ENCODE measurements around the gene SAP30L.

Gene SAP30L

DNA sequence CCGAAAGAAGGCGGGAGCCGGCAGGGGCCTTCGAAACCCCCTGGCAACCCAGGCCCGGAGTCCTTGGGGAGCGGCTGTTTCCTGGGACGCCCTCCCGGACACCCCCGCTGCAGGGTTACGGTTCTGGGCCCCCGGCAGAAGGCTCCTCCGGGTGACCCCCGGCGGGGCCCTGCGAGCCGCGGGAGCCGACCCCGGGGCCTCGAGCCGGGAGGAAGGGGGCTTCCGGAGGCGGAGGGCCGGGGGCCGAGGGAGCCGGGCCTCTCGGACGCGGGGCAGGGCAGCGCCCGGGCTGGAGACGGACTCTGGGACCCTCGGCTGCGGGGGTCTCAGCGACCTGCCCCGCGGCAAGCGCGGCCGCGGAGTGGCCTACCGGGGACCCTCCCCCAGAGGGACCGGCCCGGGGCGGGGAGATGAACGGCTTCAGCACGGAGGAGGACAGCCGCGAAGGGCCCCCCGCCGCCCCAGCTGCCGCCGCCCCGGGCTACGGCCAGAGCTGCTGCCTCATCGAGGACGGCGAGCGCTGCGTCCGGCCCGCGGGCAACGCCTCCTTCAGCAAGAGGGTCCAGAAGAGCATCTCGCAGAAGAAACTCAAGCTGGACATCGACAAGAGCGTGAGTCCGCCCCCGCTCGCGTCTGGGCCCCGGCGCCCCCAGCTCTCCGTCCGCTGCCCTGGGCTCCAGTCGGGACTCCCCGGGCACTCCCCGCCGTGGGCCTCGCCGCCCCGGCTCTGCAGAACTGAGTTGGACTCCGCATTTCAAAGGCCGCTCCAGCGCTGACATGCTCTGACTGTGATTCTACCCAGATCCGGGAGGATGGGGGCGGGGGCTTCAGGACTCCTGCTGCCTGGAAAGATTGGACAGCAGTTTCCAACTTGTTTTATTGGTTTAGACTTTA lies 645 bp downstream of the SAP30L start:
- peak overlapping the region; percentile 95 for H3K4me3 ChIP-seq (replicated peaks; ENCODE audit: low read depth, low read length)
- DNase-seq (ENCODE audit: extremely low read depth, insufficient read length) = peak; percentile 61
- H3K27me3 ChIP-seq (replicated peaks; ENCODE audit: control insufficient read depth, insufficient read depth, low read length) = no peaks in the 10 kb centered on the region
- H3K36me3 ChIP-seq (ENCODE audit: control insufficient read depth, insufficient read depth, low read length) = peaks cover 2% of the 10 kb centered on the region; the same call in 1 of the 2 replicates
- TF ChIP-seq, protein P1, sequence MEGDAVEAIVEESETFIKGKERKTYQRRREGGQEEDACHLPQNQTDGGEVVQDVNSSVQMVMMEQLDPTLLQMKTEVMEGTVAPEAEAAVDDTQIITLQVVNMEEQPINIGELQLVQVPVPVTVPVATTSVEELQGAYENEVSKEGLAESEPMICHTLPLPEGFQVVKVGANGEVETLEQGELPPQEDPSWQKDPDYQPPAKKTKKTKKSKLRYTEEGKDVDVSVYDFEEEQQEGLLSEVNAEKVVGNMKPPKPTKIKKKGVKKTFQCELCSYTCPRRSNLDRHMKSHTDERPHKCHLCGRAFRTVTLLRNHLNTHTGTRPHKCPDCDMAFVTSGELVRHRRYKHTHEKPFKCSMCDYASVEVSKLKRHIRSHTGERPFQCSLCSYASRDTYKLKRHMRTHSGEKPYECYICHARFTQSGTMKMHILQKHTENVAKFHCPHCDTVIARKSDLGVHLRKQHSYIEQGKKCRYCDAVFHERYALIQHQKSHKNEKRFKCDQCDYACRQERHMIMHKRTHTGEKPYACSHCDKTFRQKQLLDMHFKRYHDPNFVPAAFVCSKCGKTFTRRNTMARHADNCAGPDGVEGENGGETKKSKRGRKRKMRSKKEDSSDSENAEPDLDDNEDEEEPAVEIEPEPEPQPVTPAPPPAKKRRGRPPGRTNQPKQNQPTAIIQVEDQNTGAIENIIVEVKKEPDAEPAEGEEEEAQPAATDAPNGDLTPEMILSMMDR (IDR thresholded peaks at IDR 0.05; ENCODE audit: insufficient read depth, low read length, poor library complexity, severe bottlenecking) = no peak

DNA sequence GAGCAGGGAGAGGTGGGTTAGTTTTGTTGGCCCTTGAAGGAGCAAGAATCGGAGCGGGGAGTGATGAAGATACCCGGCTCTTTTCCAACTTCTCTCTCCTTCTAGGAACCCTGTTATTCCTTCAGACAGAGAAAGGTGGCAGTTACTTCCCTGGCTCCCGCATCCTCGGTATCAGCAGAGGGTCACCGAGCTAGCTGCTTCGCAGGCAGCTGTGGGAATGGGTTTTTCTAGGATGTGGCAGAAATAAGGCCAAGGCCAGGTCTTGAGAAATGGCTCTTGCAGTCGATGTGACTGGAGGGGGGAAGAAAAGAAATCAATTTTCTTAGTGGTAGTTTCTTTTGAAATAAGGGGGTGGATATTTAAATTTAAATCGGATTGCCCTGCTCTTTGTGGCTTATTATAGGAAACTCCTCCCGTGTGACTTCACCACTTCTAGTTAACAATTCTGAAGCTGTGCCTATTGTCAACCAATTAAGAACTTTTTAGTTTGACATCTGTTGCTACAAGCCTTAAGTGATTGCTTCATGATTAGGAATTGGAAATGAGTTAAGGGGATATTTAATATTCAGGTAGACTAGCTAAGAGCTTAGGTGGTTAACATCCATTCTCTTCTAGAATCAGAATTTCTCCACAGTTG lies 1.4 kb downstream of the SAP30L start:
- TF ChIP-seq, protein P1 (IDR thresholded peaks at IDR 0.05; ENCODE audit: insufficient read depth, low read length, poor library complexity, severe bottlenecking) = no peak
- DNase-seq (ENCODE audit: extremely low read depth, insufficient read length) = no peak

DNA sequence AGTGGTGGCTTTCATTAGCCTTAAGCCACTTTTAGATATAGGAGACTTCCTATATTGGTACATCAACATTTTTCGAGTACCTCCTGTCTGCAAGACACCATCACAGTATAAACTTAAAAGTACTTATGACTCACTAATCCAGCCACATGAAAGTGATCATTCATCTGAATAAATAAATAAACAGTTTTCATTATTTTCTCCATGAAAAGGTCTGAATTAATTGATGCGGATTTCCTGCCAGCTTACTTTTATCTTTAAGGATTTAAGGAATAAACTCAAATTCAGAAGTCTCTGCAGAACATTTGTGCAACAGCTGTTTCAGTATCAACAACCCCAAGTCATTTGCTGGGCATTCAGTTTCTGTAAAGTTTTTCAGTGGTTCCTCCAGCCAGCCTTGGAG lies 4.0 kb downstream of the SAP30L start:
- Histone ChIP-seq H3K36me3 (ENCODE audit: control insufficient read depth, insufficient read depth, low read length) (peaks cover 12% of the 10 kb centered on the region), H3K4me3 (replicated peaks; ENCODE audit: low read depth, low read length) (no peak overlapping the region), H3K27me3 (replicated peaks; ENCODE audit: control insufficient read depth, insufficient read depth, low read length) (no peaks in the 10 kb centered on the region)
- DNase-seq (ENCODE audit: extremely low read depth, insufficient read length) = no peak
- TF ChIP-seq, protein P1 (IDR thresholded peaks at IDR 0.05; ENCODE audit: insufficient read depth, low read length, poor library complexity, severe bottlenecking) = no peak

More for the DNA sequence above, 1.4 kb downstream of the SAP30L start:
- Histone ChIP-seq H3K27me3 (replicated peaks; ENCODE audit: control insufficient read depth, insufficient read depth, low read length) (no peaks in the 10 kb centered on the region), H3K36me3 (ENCODE audit: control insufficient read depth, insufficient read depth, low read length) (peaks cover 2% of the 10 kb centered on the region; the same call in 1 of the 2 replicates), H3K4me3 (replicated peaks; ENCODE audit: low read depth, low read length) (peak overlapping the region; percentile 95)

DNA sequence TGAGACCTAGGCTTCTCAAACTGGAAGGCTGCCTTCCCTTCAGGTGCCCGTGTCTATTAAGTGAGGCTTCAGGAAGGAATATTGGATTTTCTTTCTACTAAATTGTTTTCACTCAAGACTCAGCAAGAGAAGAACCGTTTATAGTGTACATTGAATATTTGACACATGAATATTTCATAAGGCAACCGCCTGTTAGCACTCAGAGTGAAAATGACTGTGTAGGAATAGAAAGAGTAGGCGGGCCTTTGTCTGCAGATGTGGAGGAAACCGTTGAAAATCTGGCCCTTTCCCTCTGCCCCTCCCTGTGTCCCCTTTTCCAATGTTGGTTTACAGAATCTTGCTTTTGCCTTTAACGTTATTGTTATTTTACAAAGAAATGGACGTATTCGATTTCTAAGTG lies 6.2 kb downstream of the SAP30L start:
- TF ChIP-seq, protein P1 (IDR thresholded peaks at IDR 0.05; ENCODE audit: insufficient read depth, low read length, poor library complexity, severe bottlenecking) = no peak
- H3K27me3 ChIP-seq (replicated peaks; ENCODE audit: control insufficient read depth, insufficient read depth, low read length) = no peaks in the 10 kb centered on the region
- no peak overlapping the region for H3K4me3 ChIP-seq (replicated peaks; ENCODE audit: low read depth, low read length)
- H3K36me3 ChIP-seq (ENCODE audit: control insufficient read depth, insufficient read depth, low read length) = peaks cover 19% of the 10 kb centered on the region
- no peak for DNase-seq (ENCODE audit: extremely low read depth, insufficient read length)

DNA sequence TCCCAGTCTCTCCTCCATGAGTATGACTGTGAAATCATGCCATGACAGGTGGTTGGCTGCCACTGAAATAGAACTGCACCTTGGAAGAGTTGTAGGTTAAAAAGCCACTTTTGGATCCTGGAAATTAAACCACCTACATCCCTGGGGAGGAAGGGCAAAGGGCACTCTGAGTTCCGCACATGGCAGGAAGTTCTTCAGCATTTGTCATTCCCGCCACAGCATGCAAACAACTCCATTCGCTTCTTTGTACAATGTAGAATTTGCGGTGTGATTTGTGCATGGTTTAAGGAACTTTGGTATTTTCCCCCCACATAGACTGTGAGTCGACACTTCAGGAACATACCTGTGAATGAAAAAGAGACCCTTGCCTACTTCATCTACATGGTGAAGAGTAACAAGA lies 9.8 kb downstream of the SAP30L start:
- no peaks in the 10 kb centered on the region for H3K27me3 ChIP-seq (replicated peaks; ENCODE audit: control insufficient read depth, insufficient read depth, low read length)
- no peak overlapping the region for H3K4me3 ChIP-seq (replicated peaks; ENCODE audit: low read depth, low read length)
- TF ChIP-seq, protein P1 (IDR thresholded peaks at IDR 0.05; ENCODE audit: insufficient read depth, low read length, poor library complexity, severe bottlenecking) = no peak
- no peak for DNase-seq (ENCODE audit: extremely low read depth, insufficient read length)
- H3K36me3 ChIP-seq (ENCODE audit: control insufficient read depth, insufficient read depth, low read length) = peaks cover 23% of the 10 kb centered on the region

Measured in GM06990 (cell line).